K562 (cell line): ENCODE measurements around the gene FHIP2A. TPM values are rescaled to one million over a fixed set of nuclear protein-coding genes. Genes with fewer than 3 reads are reported as not detected.

Source experiments
- CTCFL ChIP-seq: IDR thresholded peaks from 2 replicates; pipeline ENCODE4 v1.6.1; 2011; ENCODE audit warnings: borderline replicate concordance, low read depth, mild to moderate bottlenecking, moderate library complexity, low read length; ENCODE audit not compliant: insufficient read depth, poor library complexity, severe bottlenecking
- DNMT1 ChIP-seq: fragments of 450-650 bp; IDR thresholded peaks from 2 replicates; pipeline ENCODE4 v1.6.1; 2016; ENCODE audit warnings: antibody characterized with exemption, mild to moderate bottlenecking
- E2F6 ChIP-seq, 2 experiments: IDR thresholded peaks; 2 replicates each; pipeline ENCODE4 v1.6.1; 2011; ENCODE audit warnings: borderline replicate concordance in 1 of 2, control low read depth in 1 of 2, low read depth in 1 of 2, low read length in 1 of 2, mild to moderate bottlenecking in 1 of 2, mixed read lengths in 1 of 2, moderate library complexity in 1 of 2; ENCODE audit not compliant: insufficient read depth in 1 of 2, insufficient read length in 1 of 2, poor library complexity in 1 of 2, severe bottlenecking in 1 of 2; ENCODE audit errors: extremely low read depth in 1 of 2
- GABPB1 ChIP-seq: sonication (generic); formaldehyde crosslinking; IDR thresholded peaks from 2 replicates; pipeline ENCODE4 v1.8.0; 2022; ENCODE audit warnings: mild to moderate bottlenecking, missing genetic modification reagents
- IRF1 ChIP-seq: sonication (generic); formaldehyde crosslinking; IDR thresholded peaks from 2 replicates; pipeline ENCODE4 v1.8.0; 2022; ENCODE audit warnings: missing genetic modification reagents, mild to moderate bottlenecking, borderline replicate concordance
- MCM5 ChIP-seq: fragments of 450-650 bp; IDR thresholded peaks from 2 replicates; pipeline ENCODE4 v1.6.1; 2016; ENCODE audit warnings: low read depth
- MTA1 ChIP-seq: fragments of 450-650 bp; IDR thresholded peaks from 2 replicates; pipeline ENCODE4 v1.6.1; 2017; ENCODE audit warnings: borderline replicate concordance
- NKRF ChIP-seq: fragments of 450-650 bp; IDR thresholded peaks from 2 replicates; pipeline ENCODE4 v1.6.1; 2016; ENCODE audit warnings: borderline replicate concordance
- PATZ1 ChIP-seq: fragments of 250-450 bp; sonication (Bioruptor Pico); IDR thresholded peaks from 2 replicates; pipeline ENCODE4 v1.5.0; 2020; ENCODE audit warnings: mild to moderate bottlenecking, borderline replicate concordance
- SP2 ChIP-seq: IDR thresholded peaks from 2 replicates; pipeline ENCODE4 v1.6.1; 2011; ENCODE audit warnings: mild to moderate bottlenecking, low read depth, low read length, moderate library complexity; ENCODE audit not compliant: poor library complexity, severe bottlenecking; ENCODE audit errors: extremely low read depth
- TARDBP ChIP-seq: fragments of 450-650 bp; IDR thresholded peaks from 2 replicates; pipeline ENCODE4 v1.6.1; 2016
- TRIM28 ChIP-seq: fragments of 450-650 bp; IDR thresholded peaks from 2 replicates; pipeline ENCODE4 v1.6.1; 2017
- XRCC3 ChIP-seq: fragments of 450-650 bp; IDR thresholded peaks from 2 replicates; pipeline ENCODE4 v1.6.1; 2017; ENCODE audit warnings: mild to moderate bottlenecking, moderate library complexity
- ZBTB7A ChIP-seq: IDR thresholded peaks from 2 replicates; pipeline ENCODE4 v1.6.1; 2011; ENCODE audit warnings: low read depth, mild to moderate bottlenecking, low read length, moderate library complexity, borderline replicate concordance; ENCODE audit not compliant: control insufficient read depth
- ZNF140 ChIP-seq: fragments of 250-450 bp; sonication (Bioruptor Pico); IDR thresholded peaks from 2 replicates; pipeline ENCODE4 v1.8.0; 2021; ENCODE audit warnings: moderate library complexity, mild to moderate bottlenecking, inconsistent platforms
- ZNF143 ChIP-seq: sonication (generic); formaldehyde crosslinking; IDR thresholded peaks from 2 replicates; pipeline ENCODE4 v1.9.0; 2022; ENCODE audit warnings: mild to moderate bottlenecking, missing genetic modification reagents
- ZNF146 ChIP-seq: IDR thresholded peaks from one replicate; pipeline ENCODE4 v1.6.1; 2018; ENCODE audit warnings: missing compliant biosample characterization; ENCODE audit not compliant: unreplicated experiment
- ZNF224 ChIP-seq: sonication (generic); formaldehyde crosslinking; IDR thresholded peaks from 2 replicates; pipeline ENCODE4 v1.8.0; 2022; ENCODE audit warnings: mild to moderate bottlenecking, missing genetic modification reagents
- ZNF263 ChIP-seq: sonication (generic); formaldehyde crosslinking; IDR thresholded peaks from 2 replicates; pipeline ENCODE4 v1.8.0; 2022; ENCODE audit warnings: mild to moderate bottlenecking, missing genetic modification reagents, borderline replicate concordance
- ZNF436 ChIP-seq: fragments of 250-450, 450-650 bp; sonication (Bioruptor Pico); formaldehyde crosslinking; IDR thresholded peaks from 2 replicates; pipeline ENCODE4 v1.7.0; 2020; ENCODE audit warnings: mild to moderate bottlenecking
- polyA plus RNA-seq, 8 experiments: library from polyadenylated mRNA; depleted of rRNA in 4 of 8; stranded (reverse) in 5 of 8; unstranded in 3 of 8; fragments of >200 nt; fragmentation: Nextera tagmentation in 2 of 8; fragmentation: Illumina TruSeq in 1 of 8; extraction: Ambion mirVana in 2 of 8; extraction: Trizol in 1 of 8; gene quantifications; 2 replicates each; pipeline versions ENCODE4 v1.2.1 to v1.2.3, GENCODE V29; 2011 to 2014; ENCODE audit warnings: inconsistent platforms in 1 of 8, missing spikeins in 1 of 8
- total RNA-seq, 7 experiments: library from RNA; depleted of rRNA in 6 of 7; stranded (reverse); fragments of >200 nt in 6 of 7; fragmentation: Illumina TruSeq in 2 of 7; extraction: Trizol in 2 of 7; gene quantifications; 2 replicates each; pipeline versions ENCODE4 v1.2.1 to v1.2.3, GENCODE V29; 2011 to 2021; ENCODE audit warnings: low replicate concordance in 1 of 7

FHIP2A gene
- total and polyA plus RNA-seq, 9 of the 15 experiments (the other 6 are each of a cell fraction or from before 2014, with no cell fraction given): 1.5 to 7.4 (median 3.3) TPM

- TF ChIP-seq ZNF143 (no peak), IRF1 (CRISPR knock-in tag) (no peak), MTA1 (no peak), TRIM28 (no peak), ZNF140 (CRISPR knock-in tag) (no peak), ZBTB7A (peak; percentile 89), ZNF436 (no peak), GABPB1 (CRISPR knock-in tag) (no peak), SP2 (no peak), E2F6 (IDR thresholded peaks at IDR 0.05; ENCODE audit: borderline replicate concordance in 1 of 2, extremely low read depth in 1 of 2, insufficient read depth in 1 of 2, insufficient read length in 1 of 2, low read depth in 1 of 2, low read length in 1 of 2, poor library complexity in 1 of 2, severe bottlenecking in 1 of 2) (peak in 1 of 2 experiments; percentile 61), PATZ1 (CRISPR knock-in tag) (no peak), XRCC3 (no peak), DNMT1 (no peak), ZNF263 (CRISPR knock-in tag) (no peak), TARDBP (no peak), ZNF224 (CRISPR knock-in tag) (no peak), MCM5 (no peak), CTCFL (peak; percentile 84), NKRF (no peak), ZNF146 (CRISPR knock-in tag) (no peak)
Measured at GRCh38 chr10:114821293-114821914, at the start of gene FHIP2A (continued).
